K562 (cell line): ENCODE results near the gene UBXN4. TPM values are rescaled to one million over a fixed set of nuclear protein-coding genes. Genes with fewer than 3 reads are reported as not detected.
A peak's percentile ranks its signal among the peaks of the same experiment; 100 is the strongest.

Experiments used
- ATF3 ChIP-seq, 2 experiments: fragments of 450-650 bp in 1 of 2; sonication (generic) in 1 of 2; formaldehyde crosslinking in 1 of 2; IDR thresholded peaks in 1 of 2; conservative IDR thresholded peaks in 1 of 2; 2 replicates each; pipeline versions ENCODE4 v1.6.1 to v1.8.1; 2016 to 2023; ENCODE audit warnings: mild to moderate bottlenecking in 2 of 2, moderate library complexity in 2 of 2, inconsistent platforms in 1 of 2, missing genetic modification reagents in 1 of 2
- BCOR ChIP-seq: fragments of 450-650 bp; IDR thresholded peaks from 2 replicates; pipeline ENCODE4 v1.6.1; 2016
- CAMTA2 ChIP-seq: fragments of 250-450 bp; sonication (Bioruptor Pico); conservative IDR thresholded peaks from 2 replicates; pipeline ENCODE4 v1.5.1; 2022
- CEBPG ChIP-seq, 3 experiments: fragments of 200-800 bp in 1 of 3; sonication (Bioruptor generic) in 1 of 3; sonication (generic) in 1 of 3; formaldehyde crosslinking in 1 of 3; IDR thresholded peaks in 2 of 3; conservative IDR thresholded peaks in 1 of 3; 2 replicates each; pipeline versions ENCODE4 v1.6.1 to v1.8.0; 2016 to 2022; ENCODE audit warnings: missing compliant biosample characterization in 2 of 3, missing genetic modification characterization in 2 of 3, mild to moderate bottlenecking in 1 of 3, missing genetic modification reagents in 1 of 3
- DLX4 ChIP-seq: fragments of 250-450 bp; sonication (Bioruptor Pico); IDR thresholded peaks from 2 replicates; pipeline ENCODE4 v1.6.1; 2021; ENCODE audit warnings: mild to moderate bottlenecking
- EP300 ChIP-seq: IDR thresholded peaks from 2 replicates; pipeline ENCODE4 v1.6.1; 2012; ENCODE audit warnings: low read length, improper control_type of control experiment
- MEIS2 ChIP-seq: fragments of 450-650 bp; IDR thresholded peaks from 2 replicates; pipeline ENCODE4 v1.6.1; 2014; ENCODE audit warnings: mild to moderate bottlenecking; ENCODE audit not compliant: partially characterized antibody
- NFYB ChIP-seq: IDR thresholded peaks from 2 replicates; pipeline ENCODE4 v1.6.1; 2011; ENCODE audit warnings: mild to moderate bottlenecking, moderate library complexity; ENCODE audit not compliant: insufficient read length; ENCODE audit errors: extremely low read depth
- PREB ChIP-seq: sonication (generic); formaldehyde crosslinking; IDR thresholded peaks from 2 replicates; pipeline ENCODE4 v1.8.1; 2023; ENCODE audit warnings: mild to moderate bottlenecking, missing genetic modification reagents
- PTBP1 ChIP-seq: fragments of 200-400 bp; formaldehyde crosslinking; IDR thresholded peaks from 2 replicates; pipeline ENCODE4 v1.6.1; 2017; ENCODE audit warnings: low read depth, low read length
- RBM25 ChIP-seq: fragments of 200-400 bp; formaldehyde crosslinking; IDR thresholded peaks from 2 replicates; pipeline ENCODE4 v1.6.1; 2018; ENCODE audit warnings: low read length, low read depth, moderate library complexity; ENCODE audit not compliant: severe bottlenecking
- THRAP3 ChIP-seq: fragments of 450-650 bp; IDR thresholded peaks from 2 replicates; pipeline ENCODE4 v1.6.1; 2016; ENCODE audit warnings: mild to moderate bottlenecking, inconsistent platforms, borderline replicate concordance
- VEZF1 ChIP-seq: fragments of 200-800 bp; sonication (Bioruptor generic); IDR thresholded peaks from 2 replicates; pipeline ENCODE4 v1.6.1; 2017; ENCODE audit warnings: missing genetic modification characterization, missing compliant biosample characterization
- polyA plus RNA-seq, 8 experiments: library from polyadenylated mRNA; depleted of rRNA in 4 of 8; stranded (reverse) in 5 of 8; unstranded in 3 of 8; fragments of >200 nt; fragmentation: Nextera tagmentation in 2 of 8; fragmentation: Illumina TruSeq in 1 of 8; extraction: Ambion mirVana in 2 of 8; extraction: Trizol in 1 of 8; gene quantifications; 2 replicates each; pipeline versions ENCODE4 v1.2.1 to v1.2.3, GENCODE V29; 2011 to 2014; ENCODE audit warnings: inconsistent platforms in 1 of 8, missing spikeins in 1 of 8
- total RNA-seq, 7 experiments: library from RNA; depleted of rRNA in 6 of 7; stranded (reverse); fragments of >200 nt in 6 of 7; fragmentation: Illumina TruSeq in 2 of 7; extraction: Trizol in 2 of 7; gene quantifications; 2 replicates each; pipeline versions ENCODE4 v1.2.1 to v1.2.3, GENCODE V29; 2011 to 2021; ENCODE audit warnings: low replicate concordance in 1 of 7
- TF ChIP-seq, protein P1 (sequence below): fragments of 200-800 bp; sonication (Bioruptor generic); IDR thresholded peaks from 2 replicates; pipeline ENCODE4 v1.6.1; 2016; ENCODE audit warnings: missing genetic modification characterization, missing compliant biosample characterization
- TF ChIP-seq, protein P2 (sequence below): fragments of 250-450 bp; sonication (Bioruptor Pico); IDR thresholded peaks from 2 replicates; pipeline ENCODE4 v1.9.0; 2021; ENCODE audit warnings: mild to moderate bottlenecking, inconsistent platforms

The UBXN4 gene
- total and polyA plus RNA-seq, 9 of the 15 experiments (the other 6 are each of a cell fraction or from before 2014, with no cell fraction given), result 30.4 to 127 (median 55.3) TPM

DNA sequence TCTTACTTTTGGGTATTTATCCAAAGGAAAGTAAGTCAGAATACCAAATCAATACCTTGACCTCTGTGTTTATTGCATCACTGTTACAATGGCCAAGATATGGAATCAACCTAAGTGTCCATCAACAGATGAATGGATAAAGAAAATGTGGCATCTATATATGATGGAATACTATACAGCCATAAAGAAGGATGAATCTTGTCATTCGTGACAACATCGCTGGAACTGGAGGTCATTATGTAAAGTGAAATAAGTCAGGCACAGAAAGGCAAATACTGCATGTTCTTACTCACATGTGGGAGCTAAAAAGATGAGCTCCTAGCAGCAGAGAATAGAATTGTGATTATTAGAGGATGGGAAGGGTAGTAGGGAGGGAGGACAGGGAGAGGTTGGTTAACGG, 60.7 kb downstream of the UBXN4 start (continued):
- TF ChIP-seq VEZF1 (CRISPR knock-in tag) (no peak), THRAP3 (no peak), PREB (CRISPR knock-in tag) (no peak), EP300 (no peak), CAMTA2 (CRISPR knock-in tag) (no peak), CEBPG (CRISPR knock-in tag; IDR thresholded peaks at IDR 0.05) (no peak), CEBPG (tag; conservative IDR thresholded peaks at IDR 0.05 in 1 of 2, IDR thresholded peaks at IDR 0.05 in 1 of 2) (no peak), RBM25 (peak; percentile 28), BCOR (peak; percentile 74), PTBP1 (no peak), DLX4 (CRISPR knock-in tag) (no peak), NFYB (no peak), ATF3 (IDR thresholded peaks at IDR 0.05) (peak; percentile 26; the same call in 1 of the 2 replicates), ATF3 (CRISPR knock-in tag; conservative IDR thresholded peaks at IDR 0.05) (no peak), MEIS2 (no peak)
- TF ChIP-seq, protein P1, sequence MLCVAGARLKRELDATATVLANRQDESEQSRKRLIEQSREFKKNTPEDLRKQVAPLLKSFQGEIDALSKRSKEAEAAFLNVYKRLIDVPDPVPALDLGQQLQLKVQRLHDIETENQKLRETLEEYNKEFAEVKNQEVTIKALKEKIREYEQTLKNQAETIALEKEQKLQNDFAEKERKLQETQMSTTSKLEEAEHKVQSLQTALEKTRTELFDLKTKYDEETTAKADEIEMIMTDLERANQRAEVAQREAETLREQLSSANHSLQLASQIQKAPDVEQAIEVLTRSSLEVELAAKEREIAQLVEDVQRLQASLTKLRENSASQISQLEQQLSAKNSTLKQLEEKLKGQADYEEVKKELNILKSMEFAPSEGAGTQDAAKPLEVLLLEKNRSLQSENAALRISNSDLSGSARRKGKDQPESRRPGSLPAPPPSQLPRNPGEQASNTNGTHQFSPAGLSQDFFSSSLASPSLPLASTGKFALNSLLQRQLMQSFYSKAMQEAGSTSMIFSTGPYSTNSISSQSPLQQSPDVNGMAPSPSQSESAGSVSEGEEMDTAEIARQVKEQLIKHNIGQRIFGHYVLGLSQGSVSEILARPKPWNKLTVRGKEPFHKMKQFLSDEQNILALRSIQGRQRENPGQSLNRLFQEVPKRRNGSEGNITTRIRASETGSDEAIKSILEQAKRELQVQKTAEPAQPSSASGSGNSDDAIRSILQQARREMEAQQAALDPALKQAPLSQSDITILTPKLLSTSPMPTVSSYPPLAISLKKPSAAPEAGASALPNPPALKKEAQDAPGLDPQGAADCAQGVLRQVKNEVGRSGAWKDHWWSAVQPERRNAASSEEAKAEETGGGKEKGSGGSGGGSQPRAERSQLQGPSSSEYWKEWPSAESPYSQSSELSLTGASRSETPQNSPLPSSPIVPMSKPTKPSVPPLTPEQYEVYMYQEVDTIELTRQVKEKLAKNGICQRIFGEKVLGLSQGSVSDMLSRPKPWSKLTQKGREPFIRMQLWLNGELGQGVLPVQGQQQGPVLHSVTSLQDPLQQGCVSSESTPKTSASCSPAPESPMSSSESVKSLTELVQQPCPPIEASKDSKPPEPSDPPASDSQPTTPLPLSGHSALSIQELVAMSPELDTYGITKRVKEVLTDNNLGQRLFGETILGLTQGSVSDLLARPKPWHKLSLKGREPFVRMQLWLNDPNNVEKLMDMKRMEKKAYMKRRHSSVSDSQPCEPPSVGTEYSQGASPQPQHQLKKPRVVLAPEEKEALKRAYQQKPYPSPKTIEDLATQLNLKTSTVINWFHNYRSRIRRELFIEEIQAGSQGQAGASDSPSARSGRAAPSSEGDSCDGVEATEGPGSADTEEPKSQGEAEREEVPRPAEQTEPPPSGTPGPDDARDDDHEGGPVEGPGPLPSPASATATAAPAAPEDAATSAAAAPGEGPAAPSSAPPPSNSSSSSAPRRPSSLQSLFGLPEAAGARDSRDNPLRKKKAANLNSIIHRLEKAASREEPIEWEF (CRISPR knock-in tag), result no peak
- TF ChIP-seq, protein P2, sequence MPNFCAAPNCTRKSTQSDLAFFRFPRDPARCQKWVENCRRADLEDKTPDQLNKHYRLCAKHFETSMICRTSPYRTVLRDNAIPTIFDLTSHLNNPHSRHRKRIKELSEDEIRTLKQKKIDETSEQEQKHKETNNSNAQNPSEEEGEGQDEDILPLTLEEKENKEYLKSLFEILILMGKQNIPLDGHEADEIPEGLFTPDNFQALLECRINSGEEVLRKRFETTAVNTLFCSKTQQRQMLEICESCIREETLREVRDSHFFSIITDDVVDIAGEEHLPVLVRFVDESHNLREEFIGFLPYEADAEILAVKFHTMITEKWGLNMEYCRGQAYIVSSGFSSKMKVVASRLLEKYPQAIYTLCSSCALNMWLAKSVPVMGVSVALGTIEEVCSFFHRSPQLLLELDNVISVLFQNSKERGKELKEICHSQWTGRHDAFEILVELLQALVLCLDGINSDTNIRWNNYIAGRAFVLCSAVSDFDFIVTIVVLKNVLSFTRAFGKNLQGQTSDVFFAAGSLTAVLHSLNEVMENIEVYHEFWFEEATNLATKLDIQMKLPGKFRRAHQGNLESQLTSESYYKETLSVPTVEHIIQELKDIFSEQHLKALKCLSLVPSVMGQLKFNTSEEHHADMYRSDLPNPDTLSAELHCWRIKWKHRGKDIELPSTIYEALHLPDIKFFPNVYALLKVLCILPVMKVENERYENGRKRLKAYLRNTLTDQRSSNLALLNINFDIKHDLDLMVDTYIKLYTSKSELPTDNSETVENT (CRISPR knock-in tag), result no peak
